ENCODE data around the gene PVALB.

PVALB gene

GRCh38 chr22:36816636-36817524, at the start of gene PVALB:
Gene PVALB, minus strand, starts transcription at chr22:36817035. Its CDS starts 30 bp downstream, at chr22:36817005.
- DNase-seq = no peak

DNA sequence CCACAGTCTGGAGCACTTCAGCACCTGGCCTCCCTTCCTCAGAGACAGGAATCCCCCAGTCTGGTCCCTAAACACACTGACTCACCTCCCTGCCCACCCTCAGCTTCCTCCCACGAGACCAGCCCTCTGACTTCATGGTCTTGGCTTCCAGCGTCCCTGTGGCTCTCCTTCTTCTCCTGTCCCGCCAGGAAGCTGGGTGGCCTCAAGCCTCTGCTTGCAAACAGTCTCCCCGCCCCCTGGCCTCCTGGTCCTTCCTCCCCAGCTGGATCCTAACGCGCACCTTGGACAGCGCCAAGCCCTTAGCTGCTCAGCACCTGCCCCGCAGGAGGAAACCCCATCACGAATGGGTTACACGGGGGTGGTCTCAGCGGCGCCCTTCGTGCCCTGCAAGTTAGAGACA, 48.5 kb upstream of the PVALB start:
- no peak for DNase-seq

DNA sequence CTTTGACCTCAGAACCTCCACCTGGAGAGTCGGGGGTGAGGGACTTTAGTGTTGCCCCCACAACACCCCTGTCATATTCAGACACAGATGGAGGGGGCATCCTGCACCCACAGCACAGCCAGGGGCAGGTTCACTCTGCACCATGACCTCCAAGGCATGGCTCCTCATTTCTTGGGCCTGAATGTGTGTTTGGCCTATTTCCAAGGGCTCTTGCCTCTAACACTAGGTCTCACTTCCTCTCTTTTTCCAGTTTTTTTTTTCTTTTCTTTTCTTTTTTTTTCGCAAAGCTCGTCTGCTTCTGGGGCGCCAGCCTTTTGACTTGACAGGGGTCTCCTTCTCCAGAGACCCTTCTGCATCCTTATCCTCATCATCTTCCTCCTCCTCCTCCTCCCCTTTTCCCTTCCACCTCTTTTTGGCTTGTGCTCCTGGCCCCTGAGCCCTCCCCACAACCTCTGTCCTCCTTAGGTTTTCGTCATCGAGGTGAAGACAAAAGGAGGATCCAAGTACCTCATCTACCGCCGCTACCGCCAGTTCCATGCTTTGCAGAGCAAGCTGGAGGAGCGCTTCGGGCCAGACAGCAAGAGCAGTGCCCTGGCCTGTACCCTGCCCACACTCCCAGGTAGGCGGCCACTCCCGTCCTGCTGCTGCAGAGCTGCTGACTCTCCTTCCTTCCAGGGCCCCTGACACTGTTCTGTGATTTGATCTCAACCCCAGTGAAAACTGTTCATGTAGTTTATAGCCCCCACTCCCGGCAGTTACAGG, 47.8 kb upstream of the PVALB start:
- no peak for DNase-seq

GRCh38 chr22:36863979-36864378, 47.1 kb upstream of the PVALB start:
- no peak for DNase-seq

DNA sequence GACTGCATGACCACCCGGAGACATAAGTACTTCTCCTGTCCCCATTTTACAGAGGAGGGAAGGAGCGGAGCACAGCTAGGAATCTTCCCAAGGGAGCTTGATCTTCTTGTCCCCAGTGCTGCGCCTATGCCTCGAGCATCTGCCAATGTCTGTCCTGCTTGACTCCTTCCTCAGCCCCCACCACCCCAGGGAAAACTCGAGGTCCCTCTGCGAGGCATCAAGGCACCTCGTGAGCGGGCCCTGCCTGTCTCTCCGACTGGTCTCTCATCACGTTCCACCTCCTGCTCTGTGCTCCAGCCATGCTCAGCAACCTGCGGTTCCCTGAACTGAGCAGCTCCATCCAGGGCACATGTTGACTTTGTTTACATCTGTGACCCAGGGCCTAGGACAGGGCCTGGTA, 46.4 kb upstream of the PVALB start:
- DNase-seq = no peak

DNA sequence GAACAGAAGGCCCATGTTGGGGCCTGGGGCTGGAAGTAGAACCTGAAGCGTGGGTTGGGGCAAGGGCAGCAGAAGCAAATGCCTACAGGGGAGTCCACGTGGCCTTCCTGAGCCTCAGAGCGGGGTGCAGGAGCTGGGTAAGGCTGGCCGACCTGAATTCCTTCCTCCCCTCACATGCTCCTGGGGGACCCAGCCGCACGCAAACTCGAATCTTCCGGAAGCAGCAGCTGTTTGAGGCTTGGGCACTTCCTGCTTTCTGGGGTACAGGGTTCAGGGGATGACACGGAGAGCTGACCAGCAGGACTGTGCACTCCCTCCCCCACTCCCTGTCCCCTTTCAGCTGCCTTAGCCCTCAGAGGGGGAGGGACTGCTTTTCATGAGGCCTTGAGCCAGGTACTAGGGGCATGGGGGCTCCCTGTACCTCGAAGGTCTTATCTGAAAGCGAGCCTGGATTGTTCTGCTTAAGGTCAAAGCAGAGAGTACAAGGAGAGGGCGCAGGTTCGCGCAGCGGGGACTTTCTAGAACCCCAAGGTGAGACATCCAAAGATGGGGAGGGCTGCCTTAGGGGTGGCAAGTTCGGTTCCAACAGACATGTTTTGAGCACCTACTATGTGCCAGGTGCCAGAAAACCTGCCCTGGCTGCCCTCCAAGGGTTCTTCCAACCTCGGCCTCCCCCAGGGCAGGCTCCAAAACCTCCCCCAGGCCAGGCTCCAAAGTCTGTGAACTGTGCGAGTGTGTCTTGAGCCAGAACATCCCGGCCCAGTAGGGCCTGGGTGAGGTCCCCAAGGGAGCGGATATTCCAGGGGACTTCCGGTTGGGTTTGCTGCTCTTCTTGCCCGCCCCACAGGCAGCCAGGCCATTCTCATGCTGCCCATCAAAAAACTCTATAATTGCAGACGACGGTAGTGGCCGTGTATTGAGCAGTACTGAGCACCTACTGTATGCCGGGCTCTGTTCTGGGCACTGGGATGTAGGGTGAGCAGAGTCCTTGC, 45.7 kb upstream of the PVALB start:
- DNase-seq = no peak

DNA sequence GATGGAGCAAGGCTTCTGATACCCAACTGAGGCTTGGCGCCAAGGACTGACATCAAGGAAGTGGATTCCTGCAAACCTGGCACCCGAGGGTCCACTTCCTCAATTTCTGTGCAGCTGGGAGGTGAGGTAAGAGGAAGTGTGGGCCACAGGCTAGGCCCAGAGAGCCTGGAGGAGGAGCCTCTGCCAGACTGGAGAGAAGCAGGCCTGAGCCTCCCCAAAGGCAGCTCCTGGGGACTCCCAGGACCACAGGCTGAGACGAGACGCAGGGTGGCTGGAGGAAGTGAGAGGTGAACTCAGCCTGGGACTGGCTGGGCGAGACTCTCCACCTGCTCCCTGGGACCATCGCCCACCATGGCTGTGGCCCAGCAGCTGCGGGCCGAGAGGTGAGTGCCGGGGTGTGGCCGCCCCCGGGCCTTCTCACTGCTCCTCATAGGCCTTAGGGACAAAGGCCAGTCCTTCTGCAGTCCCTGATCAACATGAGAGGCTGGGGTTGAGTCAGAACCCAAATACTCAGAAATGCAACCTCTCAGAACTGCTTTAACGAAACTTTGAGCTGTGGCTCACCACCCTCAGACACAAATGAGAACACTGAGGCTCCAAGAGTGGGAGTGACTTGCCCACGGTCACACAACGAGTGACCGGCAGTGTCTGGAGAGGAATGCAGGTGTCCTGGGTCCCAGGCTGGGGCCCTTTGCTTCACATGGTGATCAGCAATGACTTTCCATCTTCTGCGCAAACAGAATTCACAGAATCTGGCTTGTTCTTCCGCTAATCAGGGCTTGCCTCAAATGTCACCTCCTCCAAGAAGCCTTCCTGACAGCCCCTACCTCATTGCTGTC, 44.2 kb upstream of the PVALB start, which contains the start of gene NCF4:
Gene NCF4 (plus strand): TSS at position 186 of the 839 bp plus-strand sequence. CDS start 166 bp downstream, at position 352.
- no peak for DNase-seq

DNA sequence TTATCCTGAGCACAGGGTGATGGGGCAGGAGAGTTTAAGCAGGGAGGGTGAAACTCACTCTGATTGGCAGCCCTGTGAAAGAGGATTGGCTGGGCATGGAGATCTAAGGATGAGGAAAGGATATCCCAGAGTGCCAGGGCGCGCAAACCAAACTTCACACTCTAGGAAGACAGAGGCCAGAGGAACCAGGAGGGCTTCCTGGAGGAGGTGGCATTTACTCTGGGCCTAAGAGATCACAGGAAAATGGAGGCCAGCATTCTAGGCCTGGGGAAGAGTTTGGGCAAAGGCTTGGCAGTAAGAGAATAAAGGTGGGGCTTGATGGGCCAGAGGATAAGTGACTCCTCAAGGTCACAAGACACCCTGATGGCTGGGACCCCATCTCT, 43.6 kb upstream of the PVALB start:
- DNase-seq = no peak

GRCh38 chr22:36860017-36860416, 43.2 kb upstream of the PVALB start:
- DNase-seq = no peak

DNA sequence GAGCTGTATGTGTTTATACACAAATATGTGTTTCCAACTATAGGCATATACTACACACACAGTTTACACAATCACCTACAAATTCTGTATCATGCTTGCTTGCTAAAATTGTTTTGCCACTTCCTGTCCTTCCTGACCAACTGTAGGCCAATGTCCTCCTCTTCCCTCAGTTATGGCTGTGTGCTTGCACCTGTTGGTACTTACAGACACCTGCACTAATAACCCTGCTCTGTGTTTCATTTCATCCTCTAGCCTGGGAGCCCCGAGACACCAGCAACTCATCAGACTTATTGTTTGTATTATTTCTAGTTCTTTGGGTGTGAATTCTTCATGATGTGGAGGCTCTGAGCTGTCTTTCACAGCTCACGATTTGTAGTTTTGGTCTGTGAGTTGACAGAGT, 42.1 kb upstream of the PVALB start:
- DNase-seq = no peak

DNA sequence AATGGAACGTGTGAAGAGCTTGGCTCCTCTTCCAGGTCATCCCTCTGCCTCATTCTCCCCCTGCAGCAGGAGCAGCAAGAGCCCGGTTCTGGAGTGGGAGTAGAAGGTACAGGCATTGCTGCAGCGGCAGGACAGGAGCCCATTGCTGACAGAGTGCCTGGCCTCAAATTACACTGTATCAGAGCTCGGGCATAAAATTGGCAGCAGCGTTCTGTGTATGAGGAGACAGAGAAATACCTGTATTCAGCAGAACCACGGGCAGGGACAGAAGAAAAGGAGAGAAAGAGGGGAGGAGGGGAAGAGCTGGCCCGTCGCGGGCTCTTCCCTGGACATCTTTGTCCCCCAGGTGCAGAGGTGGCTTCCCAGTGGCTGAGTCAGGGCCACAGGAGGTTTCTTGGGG, 41.3 kb upstream of the PVALB start:
- DNase-seq = no peak

- DNase-seq = no peak
Observed at GRCh38 chr22:36856792-36857135, 39.9 kb upstream of the PVALB start.

GRCh38 chr22:36856121-36856791, 39.4 kb upstream of the PVALB start:
- peak; percentile 59 for DNase-seq

DNA sequence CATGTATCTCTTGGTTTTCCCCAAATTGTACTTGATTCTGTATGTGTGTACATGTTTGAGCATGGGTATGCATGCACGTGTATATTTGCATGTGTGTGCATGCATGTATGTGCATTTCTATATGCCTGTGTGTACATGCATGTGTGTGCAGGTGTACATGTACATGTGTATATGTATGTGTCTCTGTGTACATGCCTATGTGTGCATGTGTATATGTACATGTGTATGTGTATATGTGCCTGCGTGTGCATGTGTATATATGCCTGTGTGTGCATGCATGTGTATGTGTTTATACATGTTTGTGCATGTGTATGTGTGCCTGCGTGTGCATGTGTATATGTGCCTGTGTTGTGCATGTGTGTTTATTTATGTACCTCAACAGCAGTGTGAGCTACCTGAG, 38.6 kb upstream of the PVALB start:
- no peak for DNase-seq

DNA sequence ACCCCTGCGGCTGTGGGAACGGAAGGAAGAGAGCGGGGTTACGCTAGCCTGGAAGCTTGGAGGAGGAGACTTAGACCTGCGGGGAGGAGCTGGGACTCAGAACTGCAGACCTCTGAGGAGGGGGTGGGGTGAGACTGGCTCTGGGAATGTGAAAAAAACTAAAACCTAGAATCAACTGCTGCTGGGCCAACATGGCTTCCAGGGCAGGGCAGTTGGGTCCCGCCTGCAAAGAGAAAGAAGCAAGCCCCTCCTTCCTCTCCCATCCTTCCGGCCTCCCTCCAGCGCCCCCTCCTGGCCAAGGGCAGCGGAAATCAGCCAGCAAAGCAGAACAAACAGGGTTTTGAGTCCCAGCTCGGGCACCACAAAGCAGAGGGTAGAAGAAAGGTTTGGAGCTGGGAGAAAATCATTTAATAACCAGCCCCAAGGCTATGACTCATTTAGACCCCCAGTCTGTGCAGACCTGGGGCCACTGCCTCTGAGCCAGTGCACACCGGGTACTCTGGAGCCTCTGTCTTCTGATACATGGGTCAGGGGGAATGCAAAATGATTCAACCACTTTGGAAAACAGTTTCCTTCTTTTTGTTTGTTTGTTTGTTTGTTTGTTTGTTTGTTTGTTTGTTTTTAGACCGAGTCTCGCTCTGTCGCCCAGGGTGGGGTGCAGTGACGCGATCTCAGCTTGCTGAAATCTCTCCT, 36.7 kb upstream of the PVALB start:
- DNase-seq = peak; percentile 1

GRCh38 chr22:36852056-36852973, 35.5 kb upstream of the PVALB start:
- DNase-seq = no peak

- no peak for DNase-seq
Observed at GRCh38 chr22:36850682-36851081, 33.8 kb upstream of the PVALB start.

DNA sequence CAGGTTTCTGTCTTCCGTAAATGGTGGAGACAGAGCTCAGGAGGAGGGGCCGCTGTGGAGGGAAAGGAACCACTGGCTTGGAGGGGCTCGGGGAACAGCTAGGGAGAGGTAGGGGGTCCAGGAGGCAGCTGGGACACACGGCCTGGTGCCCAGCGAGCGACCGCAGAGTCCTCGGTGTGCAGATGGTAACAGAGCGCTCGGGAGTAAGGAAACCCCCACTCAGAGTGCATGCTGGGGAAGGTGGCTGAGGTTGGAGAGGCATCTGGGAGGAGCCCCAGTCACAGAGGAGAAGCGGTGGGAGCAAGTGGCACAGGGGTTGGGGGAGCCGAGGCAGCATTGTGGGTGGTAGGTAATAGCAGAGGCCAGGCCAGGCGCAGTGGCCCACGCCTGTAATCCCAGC, 33.2 kb upstream of the PVALB start:
- DNase-seq = no peak

DNA sequence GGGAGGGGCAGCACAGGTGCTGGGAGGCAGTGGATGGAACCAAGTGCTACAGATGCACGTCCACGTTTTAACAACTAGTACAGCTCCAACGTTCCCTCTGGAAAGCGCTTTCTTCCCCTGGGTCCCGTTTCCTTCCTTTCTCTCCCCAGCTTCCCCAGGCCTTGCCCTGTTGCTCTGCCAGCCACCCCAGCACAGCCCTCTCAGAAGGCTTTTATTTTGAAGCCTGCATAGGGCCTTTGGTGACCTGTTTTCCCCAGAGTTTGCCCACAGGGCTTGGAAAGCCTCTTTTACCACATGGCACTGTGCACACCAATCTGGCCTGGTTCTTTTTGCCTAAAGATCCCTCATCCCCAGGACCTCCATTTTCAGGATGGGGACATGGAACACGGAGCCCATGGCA, 30.1 kb upstream of the PVALB start:
- no peak for DNase-seq

DNA sequence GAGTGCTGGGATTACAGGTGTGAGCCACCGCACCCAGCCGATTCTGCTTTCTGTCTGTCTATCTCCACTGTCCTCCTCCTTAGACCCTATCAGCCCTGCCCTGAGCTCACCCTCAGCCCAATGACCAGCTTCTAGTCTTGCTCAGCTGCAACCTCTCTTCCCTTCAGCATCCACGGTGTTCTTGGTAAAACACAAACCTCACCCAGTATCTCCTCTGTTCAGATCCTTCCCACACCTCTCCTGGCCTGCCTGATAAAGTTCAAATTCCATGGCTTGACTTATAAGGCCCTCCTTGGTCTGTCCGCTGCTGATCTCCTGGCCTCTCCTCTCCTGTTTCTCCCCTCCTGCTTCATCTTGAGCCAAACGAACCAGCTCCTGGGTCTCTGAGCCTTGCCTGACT, 29.4 kb upstream of the PVALB start:
- DNase-seq = no peak
